HL-60 (cell line): ENCODE data around the gene UBE2QL1.

Experiments
- CTCF ChIP-seq: IDR thresholded peaks from one replicate; pipeline ENCODE4 v1.5.1; 2011; ENCODE audit warnings: low read length, control low read depth, inconsistent platforms; ENCODE audit not compliant: insufficient read depth
- SPI1 ChIP-seq: IDR thresholded peaks from 2 replicates; pipeline ENCODE4 v1.6.1; 2012; ENCODE audit warnings: low read depth, mild to moderate bottlenecking, borderline replicate concordance

DNA sequence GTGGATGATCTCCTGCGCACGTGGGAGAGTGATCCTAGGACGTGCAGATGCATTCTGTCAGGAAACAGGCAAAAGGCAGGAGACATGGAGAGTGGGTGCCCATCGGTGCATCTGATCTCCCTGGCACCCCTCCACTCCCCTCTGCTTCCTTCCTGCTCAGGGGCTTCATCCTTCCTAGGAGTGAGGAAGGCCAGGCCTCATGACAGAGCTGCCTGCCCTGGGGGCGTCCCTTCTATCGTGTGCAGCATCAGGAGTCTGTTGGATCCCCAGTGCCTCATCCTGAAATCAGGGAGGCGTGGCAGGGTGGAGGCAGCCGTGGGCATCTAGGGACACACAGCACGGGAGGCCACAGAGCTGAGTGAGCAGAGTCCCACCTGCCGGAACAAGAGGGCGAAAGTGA is 30.1 kb downstream of the UBE2QL1 start:
- TF ChIP-seq SPI1 (no peak), CTCF (no peak)
